ENCODE measurements around the gene CDC42BPB. TPM values are rescaled to one million over a fixed set of nuclear protein-coding genes. Genes with fewer than 3 reads are reported as not detected.

The CDC42BPB gene
- total RNA-seq, 1 donor = 118 TPM

DNA sequence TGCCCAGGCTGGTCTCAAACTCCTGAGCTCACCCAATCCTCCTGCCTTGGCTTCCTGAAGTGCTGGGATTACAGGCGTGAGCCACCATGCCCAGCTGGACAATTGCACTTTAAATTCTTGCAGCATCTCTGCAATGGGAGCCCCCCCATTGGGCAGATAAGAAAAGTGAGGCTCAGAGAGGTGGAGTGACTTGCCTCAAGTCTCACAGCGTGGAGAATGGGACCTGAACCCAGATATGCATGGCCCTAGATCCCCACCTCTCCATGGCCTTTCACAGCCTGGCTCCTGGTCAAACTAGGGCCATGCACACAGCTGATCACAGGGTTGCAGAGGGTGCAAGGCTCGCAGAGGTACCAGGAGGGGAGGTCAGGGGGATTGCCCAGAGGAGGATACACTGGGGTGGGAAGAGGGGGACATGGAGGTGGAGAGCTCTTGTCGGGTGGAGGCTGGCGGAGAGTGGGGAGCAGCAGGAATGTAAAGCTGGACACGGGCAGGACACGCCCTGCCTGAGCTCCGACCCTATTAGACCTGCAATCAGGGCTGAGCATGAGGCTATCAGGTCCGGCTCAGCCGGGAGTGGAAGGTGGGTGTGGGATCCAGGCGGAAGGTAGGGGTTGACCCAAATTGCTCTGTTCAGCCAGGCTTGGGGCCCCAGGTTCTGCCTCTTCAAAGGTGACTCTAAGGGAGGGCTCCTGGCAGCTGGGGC is 44.1 kb upstream of the CDC42BPB start:
- Histone ChIP-seq H3K27ac (ENCODE audit: low read depth, low read length) (no peak overlapping the region), H3K79me2 (ENCODE audit: insufficient read depth, low read length) (no peaks in the 10 kb centered on the region), H3K36me3 (ENCODE audit: insufficient read depth, low read length) (no peaks in the 10 kb centered on the region), H3K27me3 (ENCODE audit: insufficient read depth, low read length) (peaks cover 28% of the 10 kb centered on the region), H3K9me3 (ENCODE audit: low read depth, low read length) (no peaks in the 10 kb centered on the region), H3K4me3 (ENCODE audit: insufficient read depth, low read length) (no peak overlapping the region), H3K4me1 (ENCODE audit: insufficient read depth, low read length) (peaks cover 3% of the 10 kb centered on the region), H4K20me1 (ENCODE audit: insufficient read depth, low read length) (no peaks in the 10 kb centered on the region), H3K4me2 (ENCODE audit: insufficient read depth, low read length) (no peak overlapping the region), H2AFZ (ENCODE audit: low read length) (no peak overlapping the region)
- no peak for DNase-seq (ENCODE audit: insufficient read length, low spot score, missing footprints)
- TF ChIP-seq, protein P1, sequence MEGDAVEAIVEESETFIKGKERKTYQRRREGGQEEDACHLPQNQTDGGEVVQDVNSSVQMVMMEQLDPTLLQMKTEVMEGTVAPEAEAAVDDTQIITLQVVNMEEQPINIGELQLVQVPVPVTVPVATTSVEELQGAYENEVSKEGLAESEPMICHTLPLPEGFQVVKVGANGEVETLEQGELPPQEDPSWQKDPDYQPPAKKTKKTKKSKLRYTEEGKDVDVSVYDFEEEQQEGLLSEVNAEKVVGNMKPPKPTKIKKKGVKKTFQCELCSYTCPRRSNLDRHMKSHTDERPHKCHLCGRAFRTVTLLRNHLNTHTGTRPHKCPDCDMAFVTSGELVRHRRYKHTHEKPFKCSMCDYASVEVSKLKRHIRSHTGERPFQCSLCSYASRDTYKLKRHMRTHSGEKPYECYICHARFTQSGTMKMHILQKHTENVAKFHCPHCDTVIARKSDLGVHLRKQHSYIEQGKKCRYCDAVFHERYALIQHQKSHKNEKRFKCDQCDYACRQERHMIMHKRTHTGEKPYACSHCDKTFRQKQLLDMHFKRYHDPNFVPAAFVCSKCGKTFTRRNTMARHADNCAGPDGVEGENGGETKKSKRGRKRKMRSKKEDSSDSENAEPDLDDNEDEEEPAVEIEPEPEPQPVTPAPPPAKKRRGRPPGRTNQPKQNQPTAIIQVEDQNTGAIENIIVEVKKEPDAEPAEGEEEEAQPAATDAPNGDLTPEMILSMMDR (IDR thresholded peaks at IDR 0.05; ENCODE audit: extremely low read depth, low read depth, low read length) = no peak

DNA sequence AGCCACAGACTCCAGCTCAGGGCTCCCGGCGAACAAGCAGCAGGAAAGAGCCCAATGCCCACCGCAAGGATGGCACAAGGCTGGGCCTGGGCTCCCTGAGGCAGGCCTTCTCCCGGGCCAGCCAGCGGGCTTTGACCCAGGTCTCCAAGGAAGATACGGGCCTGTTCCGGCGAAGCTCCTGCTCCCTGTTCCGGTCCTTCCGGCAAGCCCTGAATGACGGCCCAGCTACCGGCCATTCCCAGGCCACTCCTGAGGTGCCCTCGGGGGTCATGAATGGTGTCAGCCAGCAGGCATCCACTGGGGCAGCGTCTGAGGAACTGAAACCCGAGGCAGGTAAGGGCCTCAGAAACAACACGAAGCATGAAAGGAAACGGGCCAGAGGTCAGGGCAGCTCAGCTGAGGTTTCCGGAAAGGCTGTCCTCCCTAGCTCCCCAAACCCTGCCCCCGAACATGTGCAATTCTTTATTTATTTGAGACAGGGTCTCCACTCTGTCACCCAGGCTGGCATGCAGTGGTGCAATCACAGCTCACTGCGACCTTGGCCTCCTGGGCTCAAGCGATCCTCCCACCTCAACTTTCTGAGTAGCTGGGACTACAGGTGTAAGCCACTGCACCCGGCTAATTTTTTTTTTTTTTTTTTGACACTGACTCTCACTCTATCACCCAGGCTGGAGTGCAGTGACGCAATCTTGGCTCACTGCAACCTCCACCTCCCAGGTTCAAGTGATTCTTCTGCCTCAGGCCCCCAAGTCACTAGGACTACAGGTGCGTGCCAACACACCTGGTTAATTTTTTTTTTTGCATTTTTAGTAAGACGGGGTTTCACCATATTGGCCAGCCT is 43.2 kb upstream of the CDC42BPB start:
- Histone ChIP-seq H3K27ac (ENCODE audit: low read depth, low read length) (no peak overlapping the region), H3K27me3 (ENCODE audit: insufficient read depth, low read length) (peaks cover 28% of the 10 kb centered on the region), H3K79me2 (ENCODE audit: insufficient read depth, low read length) (no peaks in the 10 kb centered on the region), H2AFZ (ENCODE audit: low read length) (no peak overlapping the region), H3K4me3 (ENCODE audit: insufficient read depth, low read length) (no peak overlapping the region), H3K4me2 (ENCODE audit: insufficient read depth, low read length) (no peak overlapping the region), H3K9me3 (ENCODE audit: low read depth, low read length) (no peaks in the 10 kb centered on the region), H3K36me3 (ENCODE audit: insufficient read depth, low read length) (no peaks in the 10 kb centered on the region), H3K4me1 (ENCODE audit: insufficient read depth, low read length) (peaks cover 3% of the 10 kb centered on the region), H4K20me1 (ENCODE audit: insufficient read depth, low read length) (no peaks in the 10 kb centered on the region)
- no peak for DNase-seq (ENCODE audit: insufficient read length, low spot score, missing footprints)
- TF ChIP-seq, protein P1 (IDR thresholded peaks at IDR 0.05; ENCODE audit: extremely low read depth, low read depth, low read length) = no peak

DNA sequence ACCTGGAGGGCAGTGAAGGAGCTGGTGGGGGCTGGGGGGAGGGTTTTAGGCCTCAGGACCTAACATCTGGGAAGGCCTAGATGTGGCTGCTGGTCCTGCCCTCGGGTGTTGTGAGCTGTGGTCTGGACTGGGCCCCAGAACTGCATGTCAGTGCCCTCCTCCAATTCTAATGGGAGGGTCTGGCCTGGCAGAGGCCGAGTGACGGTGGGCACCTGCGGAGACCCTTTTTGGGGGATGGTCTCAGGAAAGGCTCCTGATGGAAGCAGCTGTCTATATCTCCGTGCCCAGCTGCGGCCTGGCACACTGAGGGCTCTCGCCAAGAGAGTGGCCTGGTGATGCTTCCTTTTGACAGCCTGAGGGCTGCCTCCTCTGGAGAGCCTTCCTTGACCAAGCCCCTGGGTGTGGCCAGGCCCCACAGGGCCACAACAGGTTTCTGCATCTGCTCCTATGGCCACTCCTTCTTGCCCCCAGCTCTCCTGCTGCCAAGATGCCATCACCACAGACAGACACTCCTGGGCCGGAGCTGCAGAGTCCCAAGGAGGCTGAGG is 42.5 kb upstream of the CDC42BPB start:
- Histone ChIP-seq H3K4me1 (ENCODE audit: insufficient read depth, low read length) (no peaks in the 10 kb centered on the region), H3K4me3 (ENCODE audit: insufficient read depth, low read length) (no peak overlapping the region), H3K36me3 (ENCODE audit: insufficient read depth, low read length) (no peaks in the 10 kb centered on the region), H4K20me1 (ENCODE audit: insufficient read depth, low read length) (no peaks in the 10 kb centered on the region), H3K27ac (ENCODE audit: low read depth, low read length) (no peak overlapping the region), H3K79me2 (ENCODE audit: insufficient read depth, low read length) (no peaks in the 10 kb centered on the region), H3K4me2 (ENCODE audit: insufficient read depth, low read length) (no peak overlapping the region), H3K9me3 (ENCODE audit: low read depth, low read length) (no peaks in the 10 kb centered on the region), H3K27me3 (ENCODE audit: insufficient read depth, low read length) (peaks cover 26% of the 10 kb centered on the region), H2AFZ (ENCODE audit: low read length) (no peak overlapping the region)
- no peak for DNase-seq (ENCODE audit: insufficient read length, low spot score, missing footprints)
- TF ChIP-seq, protein P1 (IDR thresholded peaks at IDR 0.05; ENCODE audit: extremely low read depth, low read depth, low read length) = no peak
